Endothelial cell of umbilical vein (primary cell): Measurements from ENCODE around the gene NF1.

Source experiments
- JUN ChIP-seq: IDR thresholded peaks from 2 replicates; pipeline ENCODE4 v1.6.1; 2011; ENCODE audit warnings: borderline replicate concordance, low read depth; ENCODE audit not compliant: insufficient read length, insufficient read depth
- MYC ChIP-seq: IDR thresholded peaks from one replicate; pipeline ENCODE4 v1.6.1; 2011; ENCODE audit warnings: mild to moderate bottlenecking, low read depth, low read length
- POLR2A ChIP-seq: IDR thresholded peaks from 2 replicates; pipeline ENCODE4 v1.6.1; 2012; ENCODE audit warnings: low read depth, mild to moderate bottlenecking, control low read depth, low read length
- TF ChIP-seq, protein P1 (sequence below), 2 donors: IDR thresholded peaks; 1 replicate in 1 of 2; 2 replicates in 1 of 2; pipeline ENCODE4 v1.5.1; 2011; ENCODE audit warnings: low read length in 2 of 2, mild to moderate bottlenecking in 2 of 2, moderate library complexity in 2 of 2, control low read depth in 1 of 2, inconsistent platforms in 1 of 2, low read depth in 1 of 2; ENCODE audit not compliant: insufficient read depth in 1 of 2; ENCODE audit errors: extremely low read depth in 1 of 2
- TF ChIP-seq, protein P2 (sequence below): IDR thresholded peaks from 2 replicates; pipeline ENCODE4 v1.6.1; 2011; ENCODE audit not compliant: insufficient read depth, insufficient read length

DNA sequence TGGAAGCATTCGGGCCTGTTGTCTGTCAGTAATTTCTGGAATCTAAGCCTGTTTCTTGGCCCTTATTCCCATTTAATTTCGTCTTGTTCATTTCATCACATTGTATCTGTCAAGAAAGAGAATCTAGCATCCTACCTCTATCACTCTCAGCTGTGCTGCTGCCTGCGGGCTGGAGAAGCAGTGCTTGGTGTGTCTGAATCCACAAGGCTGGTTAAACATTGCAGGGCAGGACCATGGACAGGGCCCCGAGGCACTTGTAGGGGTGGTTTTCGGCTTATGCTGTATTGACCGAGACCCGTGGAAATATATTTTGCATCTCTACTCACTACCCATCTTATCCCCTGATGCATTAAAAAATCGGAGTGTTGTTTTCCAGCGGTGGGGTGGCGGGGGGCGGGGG is 299.8 kb downstream of the NF1 start:
- TF ChIP-seq POLR2A = no peak
- TF ChIP-seq, protein P1, sequence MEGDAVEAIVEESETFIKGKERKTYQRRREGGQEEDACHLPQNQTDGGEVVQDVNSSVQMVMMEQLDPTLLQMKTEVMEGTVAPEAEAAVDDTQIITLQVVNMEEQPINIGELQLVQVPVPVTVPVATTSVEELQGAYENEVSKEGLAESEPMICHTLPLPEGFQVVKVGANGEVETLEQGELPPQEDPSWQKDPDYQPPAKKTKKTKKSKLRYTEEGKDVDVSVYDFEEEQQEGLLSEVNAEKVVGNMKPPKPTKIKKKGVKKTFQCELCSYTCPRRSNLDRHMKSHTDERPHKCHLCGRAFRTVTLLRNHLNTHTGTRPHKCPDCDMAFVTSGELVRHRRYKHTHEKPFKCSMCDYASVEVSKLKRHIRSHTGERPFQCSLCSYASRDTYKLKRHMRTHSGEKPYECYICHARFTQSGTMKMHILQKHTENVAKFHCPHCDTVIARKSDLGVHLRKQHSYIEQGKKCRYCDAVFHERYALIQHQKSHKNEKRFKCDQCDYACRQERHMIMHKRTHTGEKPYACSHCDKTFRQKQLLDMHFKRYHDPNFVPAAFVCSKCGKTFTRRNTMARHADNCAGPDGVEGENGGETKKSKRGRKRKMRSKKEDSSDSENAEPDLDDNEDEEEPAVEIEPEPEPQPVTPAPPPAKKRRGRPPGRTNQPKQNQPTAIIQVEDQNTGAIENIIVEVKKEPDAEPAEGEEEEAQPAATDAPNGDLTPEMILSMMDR (IDR thresholded peaks at IDR 0.05; ENCODE audit: extremely low read depth in 1 of 2, insufficient read depth in 1 of 2, low read depth in 1 of 2, low read length in 2 of 2) = no peak
- TF ChIP-seq, protein P2, sequence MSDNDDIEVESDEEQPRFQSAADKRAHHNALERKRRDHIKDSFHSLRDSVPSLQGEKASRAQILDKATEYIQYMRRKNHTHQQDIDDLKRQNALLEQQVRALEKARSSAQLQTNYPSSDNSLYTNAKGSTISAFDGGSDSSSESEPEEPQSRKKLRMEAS = no peak
- no peak for TF ChIP-seq JUN
- TF ChIP-seq MYC = no peak
